Neural crest cell (in vitro differentiated cells): ENCODE data around the gene GMCL2. TPM values are rescaled to one million over a fixed set of nuclear protein-coding genes. Genes with fewer than 3 reads are reported as not detected.

Experiments
- DNase-seq: peaks from one replicate; pipeline ENCODE4 v3.0.0; 2021; ENCODE audit warnings: low read depth, mixed read lengths, low spot score
- H3K27ac Mint-ChIP-seq: one replicate; pipeline ENCODE4 v1.8.0; 2021; ENCODE audit warnings: mild to moderate bottlenecking, mixed read lengths; ENCODE audit not compliant: unreplicated experiment
- H3K27me3 Mint-ChIP-seq: 2 replicates; pipeline ENCODE4 v1.8.0; 2021; ENCODE audit warnings: low read depth, mild to moderate bottlenecking, mixed read lengths
- H3K36me3 Mint-ChIP-seq: 2 replicates; pipeline ENCODE4 v1.8.0; 2021; ENCODE audit warnings: low read depth, mild to moderate bottlenecking, mixed read lengths
- H3K4me1 Mint-ChIP-seq: 2 replicates; pipeline ENCODE4 v1.8.0; 2021; ENCODE audit warnings: mixed read lengths
- H3K4me3 Mint-ChIP-seq: one replicate; pipeline ENCODE4 v1.8.0; 2021; ENCODE audit warnings: mild to moderate bottlenecking, mixed read lengths
- H3K9me3 Mint-ChIP-seq: 2 replicates; pipeline ENCODE4 v1.8.0; 2021; ENCODE audit warnings: mixed read lengths
- total RNA-seq: library from RNA; stranded (reverse); gene quantifications from 2 replicates; pipeline ENCODE4 v1.2.1, GENCODE V29; 2021
- TF ChIP-seq, protein P1 (sequence below): fragments of 200-600 bp; sonication (generic); conservative IDR thresholded peaks from 2 replicates; pipeline ENCODE4 v1.5.0; 2021; ENCODE audit warnings: antibody characterized with exemption, mild to moderate bottlenecking

The GMCL2 gene
- total RNA-seq, 1 donor from 2014 or later: not detected

DNA sequence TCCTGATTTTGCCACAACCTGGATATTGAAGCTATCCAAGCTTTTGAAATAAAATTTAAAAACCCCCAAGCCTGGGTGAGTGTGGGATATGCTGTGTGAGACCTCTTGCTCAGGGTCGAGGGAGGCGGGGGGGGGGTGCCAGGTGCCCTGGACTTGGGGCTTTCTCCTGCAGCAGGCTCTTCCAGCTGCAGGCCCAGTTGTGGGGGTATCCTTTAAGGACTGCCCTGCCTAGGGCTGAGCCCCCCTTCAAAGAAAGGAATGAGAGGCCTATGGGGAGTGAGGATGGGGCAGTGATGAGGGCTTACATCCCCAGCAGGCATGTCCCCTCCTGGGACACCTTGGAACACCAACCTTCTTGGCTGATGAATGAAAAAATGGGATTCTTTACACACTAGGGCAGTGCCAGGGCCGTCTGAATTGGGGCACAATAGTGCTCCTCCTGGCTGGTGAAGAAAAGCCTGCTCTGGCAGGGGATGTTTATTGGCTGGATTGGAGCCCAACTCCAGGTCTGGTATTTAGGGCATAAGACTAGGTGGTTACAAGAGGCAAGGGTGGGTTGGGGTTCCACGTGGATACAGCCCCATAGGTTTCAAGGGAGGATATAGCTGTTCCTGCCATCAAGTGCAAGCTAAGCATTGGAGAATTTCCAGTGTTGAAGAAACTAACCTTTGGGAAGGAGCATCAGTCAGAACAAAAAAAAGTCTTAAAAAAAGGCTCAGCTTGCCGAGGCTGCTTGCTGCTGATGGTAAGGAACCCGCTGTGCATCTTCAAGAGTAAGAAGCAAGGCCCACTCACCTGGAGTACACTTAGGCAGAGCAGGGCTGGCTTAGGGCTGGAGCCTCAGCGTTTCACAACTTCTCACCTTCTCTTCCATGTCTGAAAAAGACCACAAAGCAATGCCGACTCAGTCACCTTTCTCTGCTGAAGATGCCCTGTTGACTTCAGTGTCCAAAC lies 24.2 kb upstream of the GMCL2 start:
- no peak overlapping the region for H3K27ac Mint-ChIP-seq
- H3K9me3 Mint-ChIP-seq: no peaks in the 10 kb centered on the region
- DNase-seq: no peak
- H3K27me3 Mint-ChIP-seq: peaks cover 74% of the 10 kb centered on the region
- peaks cover 78% of the 10 kb centered on the region for H3K36me3 Mint-ChIP-seq
- TF ChIP-seq, protein P1, sequence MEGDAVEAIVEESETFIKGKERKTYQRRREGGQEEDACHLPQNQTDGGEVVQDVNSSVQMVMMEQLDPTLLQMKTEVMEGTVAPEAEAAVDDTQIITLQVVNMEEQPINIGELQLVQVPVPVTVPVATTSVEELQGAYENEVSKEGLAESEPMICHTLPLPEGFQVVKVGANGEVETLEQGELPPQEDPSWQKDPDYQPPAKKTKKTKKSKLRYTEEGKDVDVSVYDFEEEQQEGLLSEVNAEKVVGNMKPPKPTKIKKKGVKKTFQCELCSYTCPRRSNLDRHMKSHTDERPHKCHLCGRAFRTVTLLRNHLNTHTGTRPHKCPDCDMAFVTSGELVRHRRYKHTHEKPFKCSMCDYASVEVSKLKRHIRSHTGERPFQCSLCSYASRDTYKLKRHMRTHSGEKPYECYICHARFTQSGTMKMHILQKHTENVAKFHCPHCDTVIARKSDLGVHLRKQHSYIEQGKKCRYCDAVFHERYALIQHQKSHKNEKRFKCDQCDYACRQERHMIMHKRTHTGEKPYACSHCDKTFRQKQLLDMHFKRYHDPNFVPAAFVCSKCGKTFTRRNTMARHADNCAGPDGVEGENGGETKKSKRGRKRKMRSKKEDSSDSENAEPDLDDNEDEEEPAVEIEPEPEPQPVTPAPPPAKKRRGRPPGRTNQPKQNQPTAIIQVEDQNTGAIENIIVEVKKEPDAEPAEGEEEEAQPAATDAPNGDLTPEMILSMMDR: no peak
- H3K4me3 Mint-ChIP-seq: peak overlapping the region; percentile 95
- H3K4me1 Mint-ChIP-seq: peaks cover 49% of the 10 kb centered on the region

DNA sequence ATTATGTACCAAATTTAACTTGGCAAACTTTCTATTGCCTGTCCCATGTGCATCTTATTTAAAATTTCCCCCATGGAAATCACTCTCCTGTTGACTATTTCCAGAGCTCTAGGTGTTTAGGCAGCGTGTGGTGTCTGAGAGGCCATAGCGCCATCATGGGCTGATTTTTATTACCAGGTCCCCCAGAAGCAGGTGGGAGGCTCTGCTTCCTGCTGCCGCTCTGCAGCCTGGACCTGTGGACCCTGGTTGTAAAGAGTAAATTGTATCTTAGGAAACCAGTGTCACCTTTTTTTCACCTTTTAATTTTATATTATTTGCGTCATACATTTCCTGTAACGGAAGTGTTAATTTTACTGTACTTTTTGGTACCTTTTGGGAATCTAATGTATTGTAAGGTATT lies 23.5 kb upstream of the GMCL2 start:
- Mint-ChIP-seq H3K4me1 (peaks cover 55% of the 10 kb centered on the region), H3K9me3 (no peaks in the 10 kb centered on the region), H3K27me3 (peaks cover 76% of the 10 kb centered on the region), H3K36me3 (peaks cover 81% of the 10 kb centered on the region), H3K4me3 (peak overlapping the region; percentile 95), H3K27ac (no peak overlapping the region)
- TF ChIP-seq, protein P1: no peak
- no peak for DNase-seq

DNA sequence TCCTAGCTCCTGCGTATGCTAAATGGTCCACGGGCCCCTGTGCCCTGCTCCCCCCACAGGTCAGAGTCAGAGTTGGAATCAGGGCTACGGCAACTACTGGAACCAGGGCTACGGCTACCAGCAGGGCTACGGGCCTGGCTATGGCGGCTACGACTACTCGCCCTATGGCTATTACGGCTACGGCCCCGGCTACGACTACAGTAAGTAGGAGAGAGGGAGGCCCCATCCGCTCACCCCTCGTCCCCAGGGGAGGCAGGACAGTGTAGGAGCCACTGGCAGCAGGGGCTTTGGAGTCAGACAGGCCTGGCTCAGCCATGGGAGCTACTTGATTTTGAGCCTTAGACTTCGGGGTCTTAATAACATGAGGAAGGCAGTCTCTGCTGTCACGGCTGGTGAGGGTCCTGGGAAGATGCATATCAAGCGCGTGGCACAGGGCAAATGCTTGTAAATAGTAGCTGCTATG lies 22.9 kb upstream of the GMCL2 start:
- TF ChIP-seq, protein P1: no peak
- Mint-ChIP-seq H3K4me3 (peak overlapping the region; percentile 95), H3K36me3 (peaks cover 83% of the 10 kb centered on the region), H3K27ac (no peak overlapping the region), H3K27me3 (peaks cover 77% of the 10 kb centered on the region), H3K9me3 (no peaks in the 10 kb centered on the region), H3K4me1 (peaks cover 58% of the 10 kb centered on the region)
- no peak for DNase-seq

DNA sequence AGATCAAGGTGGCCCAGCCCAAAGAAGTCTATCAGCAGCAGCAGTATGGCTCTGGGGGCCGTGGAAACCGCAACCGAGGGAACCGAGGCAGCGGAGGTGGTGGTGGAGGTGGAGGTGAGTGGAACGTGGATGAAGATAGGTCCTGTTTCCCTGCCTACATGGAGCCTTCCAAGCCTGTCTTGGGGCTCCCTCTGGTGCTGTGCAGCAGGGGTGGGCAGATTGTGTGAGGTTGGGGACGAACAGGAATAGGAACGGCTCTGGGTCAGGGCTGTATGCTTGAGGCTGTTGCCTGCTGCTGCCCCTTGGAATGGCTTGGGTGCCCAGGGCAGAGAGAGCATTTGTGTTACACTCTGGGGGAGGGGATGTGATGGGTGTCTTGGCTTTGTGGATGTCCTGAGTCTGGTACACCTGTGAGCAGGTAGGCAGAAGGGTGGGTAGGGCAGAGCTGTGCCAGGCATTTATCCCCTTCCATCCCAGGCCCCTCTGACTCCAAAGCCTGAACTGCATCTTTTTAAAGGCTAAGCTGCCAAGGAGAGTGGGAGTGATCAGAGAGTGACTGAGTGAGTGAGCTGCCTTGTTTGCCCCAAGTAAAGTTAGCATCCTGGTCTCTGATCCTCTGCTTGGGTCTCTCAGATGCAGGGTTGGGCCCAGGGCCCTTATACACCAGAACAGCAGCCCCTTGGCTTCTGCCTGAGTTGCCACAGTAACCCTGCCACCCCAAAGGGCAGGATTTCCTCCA lies 22.3 kb upstream of the GMCL2 start:
- TF ChIP-seq, protein P1: no peak
- no peak for DNase-seq
- peaks cover 71% of the 10 kb centered on the region for H3K27me3 Mint-ChIP-seq
- H3K4me1 Mint-ChIP-seq: peaks cover 58% of the 10 kb centered on the region
- no peak overlapping the region for H3K27ac Mint-ChIP-seq
- H3K4me3 Mint-ChIP-seq: peak overlapping the region; percentile 95
- no peaks in the 10 kb centered on the region for H3K9me3 Mint-ChIP-seq
- peaks cover 81% of the 10 kb centered on the region for H3K36me3 Mint-ChIP-seq

DNA sequence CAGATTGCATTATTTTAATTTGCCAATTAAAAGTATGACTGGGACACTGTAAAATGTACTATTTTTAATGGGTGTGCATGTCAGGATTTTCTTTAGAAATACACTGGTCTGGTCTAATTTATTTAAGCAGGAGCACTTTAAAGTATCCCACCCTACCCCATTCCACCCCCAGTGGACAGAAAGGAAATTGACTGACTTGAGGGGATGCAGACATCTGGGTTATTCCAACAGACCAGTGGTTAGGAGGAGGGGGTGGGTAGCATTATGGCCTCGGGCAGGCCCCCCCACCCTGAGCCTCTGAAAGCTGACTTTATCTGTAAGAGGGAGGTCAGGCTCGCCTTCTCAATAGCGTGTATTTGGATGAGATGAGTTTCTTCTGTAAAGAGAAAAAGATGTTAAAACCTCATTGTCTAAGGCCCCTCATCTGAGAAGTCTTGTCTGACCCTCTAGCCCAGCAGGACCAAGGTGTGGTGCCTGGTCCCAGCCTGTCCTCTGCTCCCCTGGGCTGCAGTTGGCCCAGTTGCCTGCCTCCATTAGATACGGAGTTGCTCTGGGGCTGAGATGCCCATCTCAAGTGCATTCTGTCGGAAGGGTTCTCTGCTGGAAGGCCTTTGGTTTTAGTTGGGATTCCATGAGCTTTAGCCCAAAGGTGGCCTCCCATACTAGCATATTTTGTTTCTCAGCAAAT lies 21.5 kb upstream of the GMCL2 start:
- H3K27me3 Mint-ChIP-seq: peaks cover 67% of the 10 kb centered on the region
- H3K27ac Mint-ChIP-seq: no peak overlapping the region
- peak overlapping the region; percentile 95 for H3K4me3 Mint-ChIP-seq
- TF ChIP-seq, protein P1: peak; percentile 43
- DNase-seq: no peak
- no peaks in the 10 kb centered on the region for H3K9me3 Mint-ChIP-seq
- H3K36me3 Mint-ChIP-seq: peaks cover 79% of the 10 kb centered on the region
- H3K4me1 Mint-ChIP-seq: peaks cover 62% of the 10 kb centered on the region
